PC-9 (cell line): ENCODE measurements around the gene TUT4. TPM values are rescaled to one million over a fixed set of nuclear protein-coding genes. Genes with fewer than 3 reads are reported as not detected.
"Not testable (repeated sequence)": the region's sequence is repeated elsewhere in the genome, so short reads cannot be mapped to it uniquely, and the experiment has no call there.

Source experiments
- BruUV-seq: library from RNA; stranded (reverse); fragments of 400-500 nt; replicated peaks from 2 replicates; lab custom pipeline; 2021; lab: Mats Ljungman, UMichigan
- CTCF ChIA-PET: fragments of 300-600 bp; sonication (Branson Sonifier 250); formaldehyde crosslinking; loops from one replicate; lab custom pipeline; 2022; ENCODE audit warnings: antibody characterized with exemption; lab: Charles Lee
- POLR2A ChIA-PET: fragments of 300-600 bp; sonication (Branson Sonifier 250); formaldehyde crosslinking; loops from one replicate; lab custom pipeline; 2022; ENCODE audit warnings: antibody characterized with exemption; ENCODE audit not compliant: unreplicated experiment; lab: Charles Lee
- DNase-seq, 2 experiments: peaks; one replicate each; pipeline versions ENCODE4 v3.0.0 to v3.0.0-alpha.2; 2015 to 2022; ENCODE audit warnings: mixed read lengths in 1 of 2
- H2AFZ ChIP-seq: fragments of 200-600 bp; sonication (generic); 2 replicates; pipeline ENCODE4 v1.8.1; 2017; ENCODE audit warnings: antibody characterized with exemption
- H3F3A ChIP-seq: fragments of 200-600 bp; sonication (generic); 2 replicates; pipeline ENCODE4 v1.8.1; 2017; ENCODE audit warnings: antibody characterized with exemption, mild to moderate bottlenecking, low read depth; ENCODE audit not compliant: insufficient read depth
- H3K27ac ChIP-seq: fragments of 200-600 bp; sonication (generic); 2 replicates; pipeline ENCODE4 v1.6.1; 2016; ENCODE audit warnings: mixed run types
- H3K27me3 ChIP-seq: fragments of 200-600 bp; sonication (generic); 2 replicates; pipeline ENCODE4 v1.6.1; 2016; ENCODE audit warnings: low read depth, mixed run types; ENCODE audit not compliant: insufficient read depth
- H3K36me3 ChIP-seq: fragments of 200-600 bp; sonication (generic); 2 replicates; pipeline ENCODE4 v1.6.1; 2016; ENCODE audit warnings: low read depth, mixed run types
- H3K4me1 ChIP-seq: fragments of 200-600 bp; sonication (generic); replicated peaks from 2 replicates; pipeline ENCODE4 v1.6.1; 2016; ENCODE audit warnings: mixed run types; ENCODE audit not compliant: insufficient read depth
- H3K4me2 ChIP-seq: fragments of 200-600 bp; sonication (generic); 2 replicates; pipeline ENCODE4 v1.6.1; 2017; ENCODE audit warnings: mixed run types
- H3K4me3 ChIP-seq: fragments of 200-600 bp; sonication (generic); 2 replicates; pipeline ENCODE4 v1.6.1; 2016; ENCODE audit warnings: mixed run types
- H3K79me2 ChIP-seq: fragments of 200-600 bp; sonication (generic); 2 replicates; pipeline ENCODE4 v1.6.1; 2017; ENCODE audit warnings: low read depth, mixed run types
- H3K9me2 ChIP-seq: fragments of 200-600 bp; sonication (generic); 2 replicates; pipeline ENCODE4 v1.8.1; 2017; ENCODE audit warnings: mild to moderate bottlenecking; ENCODE audit not compliant: insufficient read depth
- H3K9me3 ChIP-seq: fragments of 200-600 bp; sonication (generic); 2 replicates; pipeline ENCODE4 v1.8.1; 2016; ENCODE audit warnings: low read depth; ENCODE audit not compliant: insufficient read depth
- H4K20me1 ChIP-seq: fragments of 200-600 bp; sonication (generic); 2 replicates; pipeline ENCODE4 v1.8.1; 2017; ENCODE audit not compliant: insufficient read depth
- CTCF ChIP-seq: fragments of 200-600 bp; sonication (generic); conservative IDR thresholded peaks from 2 replicates; pipeline ENCODE4 v1.6.1; 2017; ENCODE audit warnings: mixed run types, antibody characterized with exemption, mild to moderate bottlenecking, moderate library complexity
- EZH2 ChIP-seq: fragments of 200-600 bp; sonication (generic); IDR thresholded peaks from 2 replicates; pipeline ENCODE4 v1.8.0; 2017; ENCODE audit warnings: antibody characterized with exemption, low read depth
- intact Hi-C: fragments of 100-400 bp; cut with micrococcal nuclease; formaldehyde crosslinking; loops from one replicate; pipeline ENCODE4 v1.10.0; 2022; ENCODE audit not compliant: unreplicated experiment
- total RNA-seq: library from RNA; stranded (reverse); gene quantifications from 2 replicates; pipeline ENCODE4 v1.2.3, GENCODE V29; 2021

TUT4 gene
- total RNA-seq, 1 experiment from 2014 or later: 78.3 TPM

- intact Hi-C loops: no loop called here
- no TSS peak for BruUV-seq
- TF ChIP-seq CTCF: no peak
- TF ChIP-seq EZH2: no peak
- CTCF ChIA-PET: no interaction called here
- no peak overlapping the region for H3K4me2 ChIP-seq
- no peak overlapping the region for H3K27ac ChIP-seq
- H3K36me3 ChIP-seq: no peaks in the 10 kb centered on the region
- no peaks in the 10 kb centered on the region for H3F3A ChIP-seq
- H3K9me2 ChIP-seq: no peaks in the 10 kb centered on the region
- no peaks in the 10 kb centered on the region for H4K20me1 ChIP-seq
- DNase-seq: no peak
- H3K4me3 ChIP-seq: no peak overlapping the region
- no peaks in the 10 kb centered on the region for H3K4me1 ChIP-seq
- no peak overlapping the region for H2AFZ ChIP-seq
- POLR2A ChIA-PET: no interaction called here
- no peaks in the 10 kb centered on the region for H3K79me2 ChIP-seq
- no peaks in the 10 kb centered on the region for H3K9me3 ChIP-seq
- 0 out of 2 replicates have a peak, but pooled peaks cover 3% of the 10 kb centered on the region for H3K27me3 ChIP-seq
Observed at GRCh38 chr1:52582116-52582696, 29.3 kb upstream of the TUT4 start.

- intact Hi-C loops: no loop called here
- POLR2A ChIA-PET: no interaction called here
Observed at GRCh38 chr1:52580283-52580682, 27.4 kb upstream of the TUT4 start.

GRCh38 chr1:52579415-52579814 is 26.5 kb upstream of the TUT4 start:
- CTCF ChIA-PET: no interaction called here
- H3K36me3 ChIP-seq: no peaks in the 10 kb centered on the region
- H3K27ac ChIP-seq: no peak overlapping the region
- no peak overlapping the region for H3K4me2 ChIP-seq
- 0 out of 2 replicates have a peak, but pooled peaks cover 3% of the 10 kb centered on the region for H3K27me3 ChIP-seq
- DNase-seq: peak in 1 of 2 experiments; percentile 48
- no TSS peak for BruUV-seq
- H3K4me1 ChIP-seq: peaks cover 8% of the 10 kb centered on the region
- peaks cover 9% of the 10 kb centered on the region; the same call in 1 of the 2 replicates for H3F3A ChIP-seq
- H3K9me2 ChIP-seq: no peaks in the 10 kb centered on the region; the same call in 1 of the 2 replicates
- no peaks in the 10 kb centered on the region for H4K20me1 ChIP-seq
- intact Hi-C loops: no loop called here
- H3K4me3 ChIP-seq: no peak overlapping the region
- no peaks in the 10 kb centered on the region for H3K9me3 ChIP-seq
- POLR2A ChIA-PET: interaction anchor here (0.6 kb wide), 1 partner anchor 910 kb away, joined by 3 read pairs; no protein-coding TSS in a partner anchor
- H2AFZ ChIP-seq: no peak overlapping the region
- no peaks in the 10 kb centered on the region for H3K79me2 ChIP-seq
- TF ChIP-seq CTCF (no peak), EZH2 (no peak)

More at GRCh38 chr1:52580283-52580682, 27.4 kb upstream of the TUT4 start:
- H3K4me1 ChIP-seq: peaks cover under 1% of the 10 kb centered on the region; the same call in 1 of the 2 replicates
- CTCF ChIA-PET: no interaction called here
- no peak overlapping the region for H3K27ac ChIP-seq
- H3K27me3 ChIP-seq: 0 out of 2 replicates have a peak, but pooled peaks cover 3% of the 10 kb centered on the region
- no peaks in the 10 kb centered on the region for H3K36me3 ChIP-seq
- H3F3A ChIP-seq: peaks cover under 1% of the 10 kb centered on the region; the same call in 1 of the 2 replicates
- no peaks in the 10 kb centered on the region for H3K79me2 ChIP-seq
- BruUV-seq: no TSS peak
- no peak for TF ChIP-seq CTCF
- TF ChIP-seq EZH2: no peak
- no peaks in the 10 kb centered on the region for H4K20me1 ChIP-seq
- H3K4me3 ChIP-seq: no peak overlapping the region
- H2AFZ ChIP-seq: no peak overlapping the region
- no peaks in the 10 kb centered on the region for H3K9me3 ChIP-seq
- H3K4me2 ChIP-seq: no peak overlapping the region
- H3K9me2 ChIP-seq: no peaks in the 10 kb centered on the region; the same call in 1 of the 2 replicates
- no peak for DNase-seq

- intact Hi-C loops, CTCF ChIA-PET, H3K36me3 ChIP-seq, POLR2A ChIA-PET, H3K79me2 ChIP-seq, H3K4me3 ChIP-seq, H3K27me3 ChIP-seq, BruUV-seq, H3K4me2 ChIP-seq, H3K9me3 ChIP-seq, H3K9me2 ChIP-seq, H3K27ac ChIP-seq, DNase-seq, H2AFZ ChIP-seq, H4K20me1 ChIP-seq: not testable (repeated sequence)
- peaks cover 14% of the 10 kb centered on the region; the same call in 1 of the 2 replicates for H3F3A ChIP-seq
- H3K4me1 ChIP-seq: peaks cover 12% of the 10 kb centered on the region
Observed at GRCh38 chr1:52578066-52578465, 25.2 kb upstream of the TUT4 start.
